Trophoblast cell (in vitro differentiated cells and primary cell): Measurements from ENCODE around the gene ZSWIM6.
A peak's percentile ranks its signal among the peaks of the same experiment; 100 is the strongest.

ENCODE experiments used
- DNase-seq, 2 donors: peaks; one replicate each; pipeline ENCODE4 v3.0.0-alpha.2; 2016
- H2AFZ ChIP-seq: 2 replicates; pipeline ENCODE4 v1.6.1; 2013; ENCODE audit warnings: low read length, moderate library complexity, mild to moderate bottlenecking; ENCODE audit not compliant: insufficient read depth, poor library complexity
- H2AK5ac ChIP-seq: 2 replicates; pipeline ENCODE4 v1.6.1; 2013; ENCODE audit warnings: mild to moderate bottlenecking, low read length
- H2BK120ac ChIP-seq: 2 replicates; pipeline ENCODE4 v1.6.1; 2013; ENCODE audit warnings: low read length, mild to moderate bottlenecking, moderate library complexity; ENCODE audit not compliant: insufficient read depth, poor library complexity
- H2BK12ac ChIP-seq: 2 replicates; pipeline ENCODE4 v1.6.1; 2013; ENCODE audit warnings: mild to moderate bottlenecking, low read length, moderate library complexity
- H2BK5ac ChIP-seq: 2 replicates; pipeline ENCODE4 v1.6.1; 2013; ENCODE audit warnings: low read length, low read depth, moderate library complexity, mild to moderate bottlenecking; ENCODE audit not compliant: poor library complexity
- H3K14ac ChIP-seq: 2 replicates; pipeline ENCODE4 v1.6.1; 2013; ENCODE audit warnings: mild to moderate bottlenecking, low read length
- H3K18ac ChIP-seq: 2 replicates; pipeline ENCODE4 v1.6.1; 2013; ENCODE audit warnings: mild to moderate bottlenecking, low read length
- H3K23ac ChIP-seq: 2 replicates; pipeline ENCODE4 v1.6.1; 2013; ENCODE audit warnings: low read length
- H3K27ac ChIP-seq: 2 replicates; pipeline ENCODE4 v1.5.1; 2013; ENCODE audit warnings: low read depth, mild to moderate bottlenecking, inconsistent platforms, low read length, moderate library complexity
- H3K27me3 ChIP-seq: 2 replicates; pipeline ENCODE4 v1.6.1; 2013; ENCODE audit warnings: inconsistent platforms, mild to moderate bottlenecking, low read length, moderate library complexity; ENCODE audit not compliant: insufficient read depth
- H3K36me3 ChIP-seq, 2 experiments: 1 replicate in 1 of 2; 2 replicates in 1 of 2; pipeline ENCODE4 v1.6.1; 2013; ENCODE audit warnings: low read length in 2 of 2, mild to moderate bottlenecking in 2 of 2, moderate library complexity in 1 of 2; ENCODE audit not compliant: insufficient read depth in 2 of 2, control insufficient read depth in 1 of 2
- H3K4ac ChIP-seq: 2 replicates; pipeline ENCODE4 v1.6.1; 2013; ENCODE audit warnings: low read depth, mild to moderate bottlenecking, low read length, moderate library complexity
- H3K4me1 ChIP-seq, 2 experiments: 1 replicate in 1 of 2; 2 replicates in 1 of 2; pipeline ENCODE4 v1.6.1; 2013; ENCODE audit warnings: low read length in 2 of 2, mild to moderate bottlenecking in 2 of 2, moderate library complexity in 1 of 2; ENCODE audit not compliant: insufficient read depth in 2 of 2, control insufficient read depth in 1 of 2
- H3K4me2 ChIP-seq: 2 replicates; pipeline ENCODE4 v1.6.1; 2013; ENCODE audit warnings: inconsistent platforms, mild to moderate bottlenecking, low read length, moderate library complexity
- H3K4me3 ChIP-seq: 2 replicates; pipeline ENCODE4 v1.5.1; 2013; ENCODE audit warnings: mild to moderate bottlenecking, low read depth, low read length, inconsistent platforms
- H3K79me1 ChIP-seq: one replicate; pipeline ENCODE4 v1.6.1; 2013; ENCODE audit warnings: low read length
- H3K79me2 ChIP-seq: 2 replicates; pipeline ENCODE4 v1.6.1; 2013; ENCODE audit warnings: low read length, mild to moderate bottlenecking; ENCODE audit not compliant: control insufficient read depth, insufficient read depth, poor library complexity
- H3K9ac ChIP-seq: 2 replicates; pipeline ENCODE4 v1.6.1; 2013; ENCODE audit warnings: mild to moderate bottlenecking, low read length
- H3K9me3 ChIP-seq: 2 replicates; pipeline ENCODE4 v1.6.1; 2013; ENCODE audit warnings: low read depth, mild to moderate bottlenecking, control low read depth, inconsistent platforms, low read length; ENCODE audit not compliant: insufficient read depth
- H4K12ac ChIP-seq: 2 replicates; pipeline ENCODE4 v1.6.1; 2013; ENCODE audit warnings: low read depth, mild to moderate bottlenecking, low read length, moderate library complexity
- H4K8ac ChIP-seq: 2 replicates; pipeline ENCODE4 v1.6.1; 2013; ENCODE audit warnings: low read depth, mild to moderate bottlenecking, low read length, moderate library complexity
- H4K91ac ChIP-seq: one replicate; pipeline ENCODE4 v1.6.1; 2013; ENCODE audit warnings: low read depth, mild to moderate bottlenecking, low read length, moderate library complexity
- WGBS: extraction: QIAGEN DNeasy Blood & Tissue Kit; methylation state at CpG from one replicate; pipeline ENCODE4 v1.1.7; 2013; ENCODE audit warnings: missing lambda C conversion rate; ENCODE audit not compliant: insufficient read length, insufficient coverage; ENCODE audit errors: extremely low coverage; 5-methylcytosine and 5-hydroxymethylcytosine counted together

Gene ZSWIM6

DNA sequence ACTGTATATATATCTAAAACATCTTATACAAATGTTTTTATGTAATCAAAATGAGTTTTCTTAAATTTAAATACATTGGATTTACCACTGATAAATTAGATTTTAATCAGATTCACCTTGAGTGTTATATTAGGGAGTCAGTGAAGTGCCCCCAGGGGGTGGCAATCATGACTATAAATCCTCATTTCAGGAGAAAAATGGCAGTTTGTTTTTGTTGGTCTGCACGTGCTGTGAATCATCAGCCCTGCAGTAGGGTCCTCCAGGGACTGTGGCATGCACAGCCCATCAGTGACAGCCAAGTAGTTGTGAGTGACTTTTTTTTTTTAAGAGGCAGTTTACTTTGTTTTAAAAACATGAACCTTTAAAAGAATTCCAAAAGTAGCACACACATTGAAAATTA is 65.2 kb downstream of the ZSWIM6 start:
- Histone ChIP-seq H3K27me3 (no peaks in the 10 kb centered on the region), H3K36me3 (no peaks in the 10 kb centered on the region), H3K18ac (no peak overlapping the region), H2BK120ac (no peak overlapping the region), H2BK5ac (no peak overlapping the region), H3K4me1 (no peaks in the 10 kb centered on the region), H2AK5ac (no peak overlapping the region), H3K9me3 (no peaks in the 10 kb centered on the region), H3K27ac (no peak overlapping the region), H3K79me1 (no peaks in the 10 kb centered on the region), H2AFZ (no peak overlapping the region), H3K14ac (no peak overlapping the region), H4K8ac (no peak overlapping the region), H3K4me2 (no peak overlapping the region), H2BK12ac (no peak overlapping the region), H3K4me3 (no peak overlapping the region), H4K91ac (no peak overlapping the region), H3K4ac (no peak overlapping the region), H4K12ac (no peak overlapping the region), H3K79me2 (no peaks in the 10 kb centered on the region), H3K9ac (no peak overlapping the region), H3K23ac (no peak overlapping the region)
- DNase-seq, result no peak
- no CpG with 5 or more reads among the region's 1 CpG for WGBS

DNA sequence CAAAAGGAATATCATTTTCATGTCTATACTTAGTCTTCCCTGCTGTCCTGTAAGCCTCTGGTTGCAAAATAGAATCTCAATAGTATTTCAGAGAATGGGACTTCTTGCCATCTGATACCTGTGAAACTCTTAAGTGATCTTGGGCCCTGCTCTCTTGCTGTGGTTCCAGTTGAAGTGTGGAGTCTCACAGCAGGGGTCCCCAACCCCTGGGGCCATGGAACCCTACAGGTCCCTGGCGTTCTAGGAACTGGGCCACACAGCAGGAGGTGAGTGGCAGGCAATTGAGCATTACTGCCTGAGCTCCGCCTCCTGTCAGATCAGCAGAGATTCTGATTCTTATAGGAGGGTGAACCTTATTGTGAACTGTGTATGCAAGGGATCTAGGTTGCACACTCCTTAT is 65.9 kb downstream of the ZSWIM6 start:
- WGBS, result no CpG with 5 or more reads among the region's 2 CpGs
- Histone ChIP-seq H3K23ac (no peak overlapping the region), H3K4me2 (no peak overlapping the region), H2AK5ac (no peak overlapping the region), H3K27ac (no peak overlapping the region), H3K14ac (no peak overlapping the region), H3K4me3 (no peak overlapping the region), H2BK120ac (no peak overlapping the region), H3K36me3 (no peaks in the 10 kb centered on the region), H3K79me2 (no peaks in the 10 kb centered on the region), H4K8ac (no peak overlapping the region), H3K79me1 (no peaks in the 10 kb centered on the region), H2AFZ (no peak overlapping the region), H3K18ac (no peak overlapping the region), H3K4ac (peak overlapping the region; percentile 27), H2BK5ac (no peak overlapping the region), H2BK12ac (no peak overlapping the region), H4K91ac (no peak overlapping the region), H3K9me3 (no peaks in the 10 kb centered on the region), H3K27me3 (no peaks in the 10 kb centered on the region), H4K12ac (no peak overlapping the region), H3K4me1 (no peaks in the 10 kb centered on the region), H3K9ac (no peak overlapping the region)
- DNase-seq, result no peak

DNA sequence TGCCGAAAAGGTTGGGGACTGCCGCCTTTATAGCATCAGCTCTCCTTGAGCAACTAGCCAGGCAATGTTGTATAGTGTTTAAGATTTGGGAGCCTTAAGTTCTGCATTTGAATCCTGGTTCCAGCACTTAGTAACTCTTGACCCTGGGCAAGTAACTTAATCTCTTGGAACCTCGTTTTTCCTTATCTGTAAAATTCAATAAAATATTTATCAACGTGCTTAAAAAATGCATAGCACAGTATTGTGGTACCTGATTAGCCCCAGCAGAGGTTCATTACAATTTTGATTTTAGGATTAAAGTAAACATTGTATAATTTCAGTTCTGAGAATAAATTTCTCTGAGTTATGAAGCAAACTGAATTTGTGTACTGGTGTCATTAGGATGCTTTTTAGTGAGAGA is 66.4 kb downstream of the ZSWIM6 start:
- no peak overlapping the region for H2BK120ac ChIP-seq
- H3K27me3 ChIP-seq, result no peaks in the 10 kb centered on the region
- no peak overlapping the region for H3K4me3 ChIP-seq
- H3K9ac ChIP-seq, result no peak overlapping the region
- no peak overlapping the region for H4K12ac ChIP-seq
- H4K8ac ChIP-seq, result no peak overlapping the region
- H3K36me3 ChIP-seq, result no peaks in the 10 kb centered on the region
- no peaks in the 10 kb centered on the region for H3K79me1 ChIP-seq
- no peak overlapping the region for H3K4ac ChIP-seq
- no peak overlapping the region for H2BK5ac ChIP-seq
- no CpG with 5 or more reads among the region's 4 CpGs for WGBS
- H3K4me2 ChIP-seq, result no peak overlapping the region
- DNase-seq, result no peak
- no peak overlapping the region for H2AFZ ChIP-seq
- H3K9me3 ChIP-seq, result no peaks in the 10 kb centered on the region
- no peaks in the 10 kb centered on the region for H3K79me2 ChIP-seq
- H3K27ac ChIP-seq, result no peak overlapping the region
- H2AK5ac ChIP-seq, result no peak overlapping the region
- no peak overlapping the region for H3K23ac ChIP-seq
- no peak overlapping the region for H3K14ac ChIP-seq
- no peak overlapping the region for H3K18ac ChIP-seq
- H3K4me1 ChIP-seq, result peaks cover 0 to 1% of the 10 kb centered on the region in 2 experiments
- H2BK12ac ChIP-seq, result no peak overlapping the region
- H4K91ac ChIP-seq, result no peak overlapping the region

DNA sequence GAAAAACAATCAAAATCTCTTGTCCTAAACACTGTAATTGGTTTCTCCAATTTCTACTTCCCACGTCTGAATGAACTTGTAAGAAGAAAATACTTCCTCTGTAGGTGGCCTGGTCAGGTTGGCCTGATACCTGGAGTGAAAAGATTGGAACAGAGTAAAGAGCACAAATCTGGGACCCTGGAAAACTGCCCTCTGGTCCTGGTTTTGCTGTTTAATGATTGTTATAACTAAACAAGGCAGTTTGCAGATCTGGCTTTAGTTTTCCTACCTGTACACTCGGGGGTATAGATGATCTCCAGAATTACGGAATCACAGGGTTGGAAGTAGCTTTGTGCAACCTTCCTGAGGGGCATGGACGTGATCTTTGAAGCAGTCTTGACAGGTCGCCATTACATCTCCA is 67.6 kb downstream of the ZSWIM6 start:
- Histone ChIP-seq H3K23ac (no peak overlapping the region), H3K9ac (no peak overlapping the region), H2BK120ac (no peak overlapping the region), H4K8ac (no peak overlapping the region), H3K4me3 (no peak overlapping the region), H3K14ac (no peak overlapping the region), H4K91ac (no peak overlapping the region), H2AK5ac (no peak overlapping the region), H2BK12ac (no peak overlapping the region), H3K79me2 (no peaks in the 10 kb centered on the region), H3K27ac (no peak overlapping the region), H3K27me3 (no peaks in the 10 kb centered on the region), H2BK5ac (no peak overlapping the region), H3K18ac (no peak overlapping the region), H3K4ac (no peak overlapping the region), H4K12ac (no peak overlapping the region), H3K9me3 (no peaks in the 10 kb centered on the region), H3K4me2 (no peak overlapping the region), H3K79me1 (no peaks in the 10 kb centered on the region), H3K4me1 (peaks cover 0 to 1% of the 10 kb centered on the region in 2 experiments), H2AFZ (no peak overlapping the region), H3K36me3 (no peaks in the 10 kb centered on the region)
- DNase-seq, result no peak
- WGBS, result no CpG with 5 or more reads among the region's 5 CpGs
